Measurements from ENCODE around the gene SLC16A3.

The SLC16A3 gene

GRCh38 chr17:82287868-82288801 lies 59.3 kb downstream of the SLC16A3 start:
- no peak for DNase-seq
